Stomach (tissue), 4 donors: Measurements from ENCODE around the gene STPG4.

ENCODE experiments used
- CTCF ChIP-seq, 7 experiments: fragments of 450-650 bp in 4 of 7; fragments of 200-600 bp in 3 of 7; sonication (generic) in 3 of 7; IDR thresholded peaks; one replicate each; pipeline ENCODE4 v1.5.1; 2016 to 2019; ENCODE audit warnings: antibody characterized with exemption in 7 of 7, control low read depth in 2 of 7, mild to moderate bottlenecking in 1 of 7
- POLR2A ChIP-seq, 4 donors: fragments of 450-650 bp; IDR thresholded peaks; one replicate each; pipeline ENCODE4 v1.6.1; 2016; ENCODE audit warnings: antibody characterized with exemption in 4 of 4, control low read depth in 2 of 4, mild to moderate bottlenecking in 1 of 4, moderate library complexity in 1 of 4

- TF ChIP-seq CTCF (IDR thresholded peaks at IDR 0.05) (no peak), POLR2A (IDR thresholded peaks at IDR 0.05) (no peak)
Measured at GRCh38 chr2:47127862-47128543, 27.1 kb downstream of the STPG4 start.
